HG03571 (cell line): Measurements from ENCODE around the gene KPNA5.
"Not testable (repeated sequence)": the region's sequence is repeated elsewhere in the genome, so short reads cannot be mapped to it uniquely, and the experiment has no call there.

Experiments
- ATAC-seq: cut with Tn5 transposase; IDR thresholded peaks from one replicate; pipeline ENCODE4 v1.9.1; 2021; ENCODE audit not compliant: unreplicated experiment

Gene KPNA5

DNA sequence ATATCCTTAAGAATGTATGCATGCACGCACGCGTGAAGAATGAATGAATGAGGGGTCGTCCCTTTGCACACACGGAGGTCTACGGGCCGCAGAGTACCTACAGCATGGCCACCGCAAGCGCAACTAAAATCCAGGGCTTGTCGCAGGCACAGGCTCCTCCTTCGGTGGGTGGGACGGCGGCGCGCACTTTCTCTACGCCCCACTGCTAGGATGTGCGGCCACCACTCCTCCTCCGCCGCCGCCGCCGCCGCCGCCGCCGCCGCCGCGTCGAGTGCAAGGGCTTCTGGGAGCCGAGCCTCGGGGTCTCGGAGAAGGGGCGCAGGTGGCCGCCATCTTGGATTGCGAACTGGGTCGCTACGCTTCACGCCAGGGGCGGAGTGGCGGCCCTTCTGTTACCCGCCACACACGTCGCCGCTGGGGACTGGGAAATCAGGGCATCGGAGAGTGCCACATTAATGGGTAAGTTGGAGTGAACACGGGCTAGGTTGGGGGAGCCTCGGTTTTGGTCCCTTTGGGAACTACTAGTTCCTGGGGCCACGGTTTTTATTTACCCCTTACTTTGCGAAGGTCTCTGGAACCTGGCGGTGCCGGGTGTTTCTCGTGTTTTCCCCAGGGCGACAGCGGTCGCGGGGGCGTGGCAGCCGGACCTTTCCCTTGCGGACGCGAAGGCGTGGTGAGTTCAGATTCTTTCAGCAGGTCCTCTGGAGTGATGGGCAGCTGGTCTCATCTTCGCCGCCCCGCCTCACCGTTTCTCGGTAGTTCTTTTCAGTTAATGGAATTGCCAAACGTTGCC is at the start of gene KPNA5:
TSS of gene KPNA5 (plus strand) at position 332 of the 793 bp plus-strand sequence. CDS start at position 456, 124 bp downstream.
- peak; percentile 93 for ATAC-seq

DNA sequence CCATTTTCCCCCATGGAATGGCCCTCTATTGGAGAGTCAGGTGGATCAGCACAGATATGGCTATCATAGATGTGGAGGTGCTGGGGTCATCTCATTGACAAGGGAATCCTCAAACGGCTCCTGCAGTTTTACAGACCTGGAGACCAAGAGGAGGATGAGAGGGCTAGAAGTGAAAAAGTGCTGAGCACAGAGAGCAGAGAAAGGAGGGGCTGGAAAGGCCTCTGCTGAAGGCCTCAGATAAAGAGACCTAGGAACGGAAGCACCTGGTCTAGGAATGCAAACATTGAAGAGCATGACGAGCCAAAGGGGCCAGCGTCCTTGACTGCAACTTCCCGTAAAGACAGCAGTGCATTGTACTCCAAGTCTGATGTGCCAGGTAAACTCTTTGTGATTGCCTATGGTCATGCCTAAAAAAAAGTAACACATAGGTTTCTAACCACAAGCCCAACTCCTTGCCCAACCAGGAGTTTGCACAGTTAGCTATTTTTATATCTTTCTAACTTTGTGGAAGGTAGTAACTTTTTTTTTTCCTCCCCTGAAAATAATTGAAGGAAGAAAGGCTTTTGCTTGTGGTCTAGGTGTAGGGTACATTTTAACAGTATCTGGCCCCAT is 49.5 kb upstream of the KPNA5 start:
- ATAC-seq: peak; percentile 67

DNA sequence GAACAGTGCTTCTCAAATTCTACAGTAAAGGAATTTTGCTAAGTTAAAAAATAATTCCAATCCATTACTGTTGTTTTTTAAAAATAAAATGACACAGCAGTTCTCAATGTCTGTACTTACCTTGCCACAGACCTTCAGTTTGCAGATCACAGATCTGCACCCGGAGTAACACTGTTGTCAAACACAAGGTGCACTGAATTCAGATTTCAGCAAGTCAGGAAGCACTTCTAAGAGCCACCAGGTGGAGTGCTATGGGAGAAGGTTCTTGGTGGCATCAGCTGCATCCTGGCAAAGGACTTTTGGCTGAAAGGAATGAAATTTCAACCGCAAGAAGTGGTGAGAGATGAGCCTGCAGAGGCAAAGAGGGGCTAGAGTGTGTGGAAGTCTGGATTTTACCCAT is 47.3 kb upstream of the KPNA5 start:
- no peak for ATAC-seq

DNA sequence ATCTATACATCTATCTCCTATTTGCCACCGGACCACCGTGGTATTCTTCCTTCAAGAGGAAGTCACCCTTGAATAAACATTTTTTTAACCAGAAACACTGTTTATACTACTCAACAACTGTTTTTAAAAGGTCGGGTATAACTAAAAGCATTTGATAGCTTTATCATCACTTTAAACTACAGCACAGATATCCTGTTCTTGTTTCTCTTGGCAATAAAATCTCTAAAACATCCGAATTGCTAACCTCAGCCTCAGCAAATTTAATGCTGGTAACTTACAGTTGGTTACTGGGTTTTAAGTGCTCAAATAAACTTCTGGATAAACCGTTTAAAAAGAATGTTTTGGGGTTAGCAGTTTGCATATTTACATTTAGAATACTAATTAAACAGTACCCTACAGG is 32.9 kb upstream of the KPNA5 start:
- no peak for ATAC-seq

DNA sequence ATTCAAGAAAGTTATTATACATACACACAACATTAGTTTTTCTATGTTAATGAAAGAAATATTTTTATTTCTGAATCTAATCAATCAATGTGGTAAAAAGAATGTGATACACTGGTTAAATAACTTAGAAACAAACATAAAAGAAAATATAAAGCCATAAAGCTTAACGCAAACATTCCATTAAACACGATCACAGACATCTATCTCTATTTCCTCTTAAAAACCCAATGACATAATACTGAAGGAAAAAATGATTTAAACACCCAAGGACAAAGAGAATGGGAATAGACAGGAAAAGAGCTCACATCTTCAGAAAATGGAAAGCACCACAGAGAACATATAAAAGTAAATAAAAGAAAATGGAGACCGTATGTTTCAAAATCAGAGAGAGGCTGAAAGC is 31.9 kb upstream of the KPNA5 start:
- ATAC-seq: no peak

DNA sequence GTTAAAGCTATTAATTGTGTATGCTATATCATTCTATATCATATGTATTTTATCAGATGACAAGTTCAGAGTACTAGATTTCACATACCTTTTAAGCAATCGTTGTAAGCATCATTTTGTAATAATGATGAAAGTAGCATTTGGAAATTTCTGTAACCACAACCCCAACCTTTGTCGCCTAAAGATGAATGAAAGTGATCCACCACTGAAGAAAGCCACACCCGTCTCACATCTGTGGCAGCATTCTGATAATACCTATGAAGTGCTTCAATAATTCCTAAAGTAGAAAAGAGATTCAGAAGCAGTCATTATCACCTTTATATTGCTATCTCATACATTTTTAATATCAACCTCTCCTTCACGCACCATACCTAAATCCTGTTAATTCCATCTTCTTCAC is 29.1 kb upstream of the KPNA5 start:
- no peak for ATAC-seq

DNA sequence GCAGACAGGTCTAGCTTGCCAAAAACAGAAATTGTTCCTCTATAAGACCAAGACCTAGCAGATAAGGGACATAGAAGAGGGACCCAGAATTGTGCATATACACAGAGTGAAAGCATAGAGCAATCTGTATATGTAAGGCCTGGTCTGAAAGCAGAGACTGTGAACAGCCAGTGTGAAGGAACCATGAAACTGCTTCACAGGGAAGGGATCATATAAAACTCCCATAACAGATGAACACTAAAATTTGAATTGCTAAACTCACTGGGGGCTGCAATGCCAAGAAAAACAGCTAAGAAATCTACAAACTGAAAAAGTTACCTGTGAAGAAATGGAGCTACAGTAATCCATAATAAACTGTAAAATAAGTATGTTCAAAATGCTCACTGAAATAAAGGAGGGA is 19.4 kb upstream of the KPNA5 start:
- no peak for ATAC-seq

DNA sequence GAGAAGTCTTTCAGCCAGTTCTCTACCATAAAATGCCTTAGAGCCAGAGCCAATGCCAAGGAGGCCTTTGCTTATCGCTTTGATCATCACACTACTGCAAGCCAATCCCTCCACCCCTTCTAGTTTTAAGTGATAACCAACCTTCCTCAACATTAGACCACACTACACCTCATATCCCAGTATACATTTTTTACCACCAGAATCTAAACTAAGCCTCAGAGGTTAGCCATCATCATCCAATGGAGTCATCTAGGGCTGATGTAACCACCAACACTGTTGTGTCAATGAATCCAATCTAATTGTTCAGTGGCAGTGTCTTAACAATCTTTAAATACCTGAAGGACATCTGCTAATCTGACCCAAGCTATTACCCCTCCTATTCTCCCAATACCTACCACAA is 18.8 kb upstream of the KPNA5 start:
- no peak for ATAC-seq

DNA sequence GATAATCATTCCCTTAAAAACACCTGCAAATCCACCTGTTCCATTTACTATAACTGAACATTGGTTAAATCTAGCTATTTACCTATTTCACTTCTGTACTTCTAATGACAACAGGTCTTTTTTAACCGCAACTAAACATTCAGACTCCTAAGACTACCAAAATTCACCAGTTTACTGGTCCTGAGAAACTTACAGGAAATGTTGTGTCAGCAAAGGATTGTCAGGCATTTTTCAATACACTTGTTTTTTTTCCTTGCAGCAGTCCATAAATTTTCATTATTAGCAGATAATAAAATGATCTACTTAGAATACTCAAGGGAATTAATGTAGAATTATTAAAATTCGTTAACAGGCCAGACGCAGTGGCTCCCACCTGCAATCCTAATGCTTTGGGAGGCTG is 17.7 kb upstream of the KPNA5 start:
- no peak for ATAC-seq

DNA sequence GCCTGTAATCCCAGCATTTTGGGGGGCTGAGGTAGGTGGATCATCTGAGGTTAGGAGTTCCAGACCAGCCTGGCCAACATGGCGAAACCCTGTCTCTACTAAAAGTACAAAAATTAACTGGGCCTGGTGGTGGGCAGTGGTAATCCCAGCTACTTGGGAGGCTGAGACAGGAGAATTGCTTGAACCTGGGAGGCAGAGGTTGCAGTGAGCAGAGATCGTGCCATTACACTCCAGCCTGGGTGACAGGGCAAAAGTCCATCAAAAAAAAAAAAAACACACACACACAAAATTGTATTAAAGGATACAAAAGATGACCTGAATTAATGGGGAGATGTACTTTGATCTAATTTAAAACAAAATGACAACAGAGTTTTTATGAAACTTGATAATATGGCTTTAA is 16.8 kb upstream of the KPNA5 start:
- not testable (repeated sequence) for ATAC-seq

DNA sequence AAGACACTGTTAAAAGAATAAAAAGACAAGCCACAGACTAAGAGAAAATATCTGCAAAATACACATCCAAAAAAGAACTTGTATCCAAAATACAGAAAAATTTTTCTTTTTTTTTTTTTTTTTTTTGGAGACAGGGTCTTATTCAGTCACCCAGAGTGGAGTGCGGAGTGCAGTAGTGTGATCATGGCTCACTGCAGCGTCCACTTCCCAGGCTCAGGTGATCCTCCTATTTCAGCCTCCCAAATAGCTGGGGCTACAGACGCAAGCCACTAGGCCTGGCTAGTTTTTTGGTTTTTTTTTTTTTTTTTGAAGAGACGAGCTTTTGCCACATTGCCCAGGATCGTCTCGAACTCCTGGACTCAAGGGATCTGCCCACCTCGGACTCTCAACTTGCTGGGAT is 15.5 kb upstream of the KPNA5 start:
- ATAC-seq: no peak

DNA sequence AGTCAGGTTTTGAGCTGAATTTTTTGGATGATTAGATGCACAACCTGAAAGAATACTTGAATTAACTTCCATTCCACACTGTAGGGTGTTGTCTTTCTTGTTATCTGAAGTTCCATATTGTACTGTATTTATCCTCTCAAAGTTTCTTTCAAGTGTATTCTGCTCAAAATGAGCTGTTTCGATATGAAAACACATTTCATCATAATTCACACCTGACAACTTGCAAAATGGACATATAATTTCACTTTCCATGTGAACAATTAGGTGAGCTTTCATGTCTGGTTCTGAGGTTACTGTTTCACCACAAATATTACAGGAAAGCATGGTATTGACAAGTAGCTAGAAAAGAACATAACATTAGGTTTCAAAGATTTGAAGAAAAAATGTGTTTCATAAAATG is 14.1 kb upstream of the KPNA5 start:
- ATAC-seq: no peak

DNA sequence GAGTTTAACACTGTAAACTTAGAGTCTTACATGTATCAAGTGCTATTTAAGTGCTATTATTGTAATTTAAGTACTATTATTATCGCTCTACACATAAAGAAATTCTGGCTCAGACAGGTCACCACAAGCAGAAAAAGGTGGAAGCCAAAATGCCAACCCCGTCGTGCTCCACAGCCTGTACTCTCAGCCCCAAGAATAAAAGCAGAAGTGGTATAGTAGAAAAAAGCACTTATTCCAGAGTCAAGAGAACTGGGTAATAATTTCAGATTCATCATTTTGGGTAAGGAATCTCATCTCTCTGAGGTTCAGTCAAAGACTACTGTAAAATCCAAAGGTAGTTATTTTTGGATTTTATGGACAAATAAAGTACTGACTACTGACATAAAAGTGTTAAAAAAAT is 13.4 kb upstream of the KPNA5 start:
- peak; percentile 30 for ATAC-seq

DNA sequence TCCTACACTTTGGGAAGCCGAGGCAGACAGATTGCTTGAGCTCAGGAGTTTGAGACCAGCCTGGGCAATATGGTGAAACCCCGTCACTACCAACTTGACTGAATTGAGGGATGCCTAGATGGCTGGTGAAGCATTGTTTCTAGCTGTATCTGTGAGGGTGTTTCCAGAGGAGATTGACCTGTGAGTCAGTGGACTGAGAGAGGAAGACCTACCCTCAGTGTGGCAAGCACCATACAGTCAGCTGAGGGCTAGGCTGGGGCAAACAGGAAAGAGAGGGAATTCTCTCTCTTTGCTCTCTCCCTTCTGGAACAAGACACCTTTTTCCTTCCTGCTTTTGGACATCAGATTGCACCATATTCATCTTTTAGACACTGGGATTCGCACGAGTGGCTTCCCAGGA is 8.7 kb upstream of the KPNA5 start:
- ATAC-seq: no peak

DNA sequence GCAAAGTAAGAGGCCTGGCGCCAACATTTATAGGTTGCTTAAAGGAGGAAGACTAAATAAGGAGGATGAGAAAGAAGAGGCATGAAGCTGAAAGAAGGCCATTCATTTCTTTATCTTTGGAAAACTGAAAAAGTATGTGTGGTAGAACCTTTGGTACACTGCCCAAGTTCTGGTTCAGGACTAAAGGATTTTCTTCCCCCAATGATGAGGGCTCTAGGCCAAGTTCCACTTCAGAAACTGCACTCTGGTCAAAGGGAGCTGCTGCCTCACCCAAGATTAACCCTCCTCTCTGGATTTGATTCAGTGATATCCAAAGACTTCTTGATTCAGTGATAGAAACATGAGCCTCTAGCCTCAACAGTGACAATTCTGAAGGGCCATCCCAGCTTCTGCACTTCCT is 5.0 kb upstream of the KPNA5 start:
- ATAC-seq: no peak

DNA sequence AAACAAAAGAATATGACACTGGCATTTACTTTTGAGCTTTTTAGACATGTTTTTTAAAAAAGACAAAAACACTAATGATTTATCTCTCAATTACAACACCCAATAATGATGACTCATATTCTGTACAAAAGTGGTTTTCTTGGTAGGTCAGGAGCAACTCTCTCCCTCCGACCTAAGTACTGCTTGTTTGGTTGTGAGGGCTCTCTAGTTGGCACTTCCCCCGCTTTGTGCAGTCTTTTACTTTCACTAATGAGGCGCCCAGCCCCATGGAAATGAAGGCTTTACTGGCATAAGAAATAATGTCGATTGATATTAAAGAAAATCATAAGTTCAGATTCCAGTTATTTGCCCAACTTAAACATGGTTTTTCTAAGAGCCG is 1.3 kb downstream of the KPNA5 start:
- peak; percentile 28 for ATAC-seq

DNA sequence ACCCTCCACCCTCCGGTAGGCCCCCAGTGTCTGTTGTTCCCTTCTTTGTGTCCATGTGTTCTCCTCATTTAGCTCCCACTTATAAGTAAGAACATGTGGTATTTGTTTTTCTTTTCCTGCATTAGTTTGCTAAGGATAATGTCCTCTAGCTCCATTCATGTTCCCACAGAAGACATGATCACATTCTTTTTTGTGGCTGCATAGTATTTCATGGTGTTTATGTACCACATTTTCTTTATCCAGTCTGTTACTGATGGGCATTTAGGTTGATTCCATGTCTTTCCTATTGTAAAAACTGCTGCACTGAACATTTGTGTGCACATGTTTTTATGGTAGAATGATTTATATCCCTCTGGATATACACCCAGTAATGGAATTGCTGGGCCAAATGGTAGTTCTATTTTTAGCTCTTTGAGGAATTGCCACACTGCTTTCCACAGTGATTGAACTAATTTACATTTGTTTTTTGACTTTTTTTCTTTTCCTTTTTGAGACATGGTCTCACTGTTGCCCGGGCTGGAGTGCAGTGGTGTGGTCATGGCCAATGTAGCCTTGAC is 4.5 kb downstream of the KPNA5 start:
- no peak for ATAC-seq

DNA sequence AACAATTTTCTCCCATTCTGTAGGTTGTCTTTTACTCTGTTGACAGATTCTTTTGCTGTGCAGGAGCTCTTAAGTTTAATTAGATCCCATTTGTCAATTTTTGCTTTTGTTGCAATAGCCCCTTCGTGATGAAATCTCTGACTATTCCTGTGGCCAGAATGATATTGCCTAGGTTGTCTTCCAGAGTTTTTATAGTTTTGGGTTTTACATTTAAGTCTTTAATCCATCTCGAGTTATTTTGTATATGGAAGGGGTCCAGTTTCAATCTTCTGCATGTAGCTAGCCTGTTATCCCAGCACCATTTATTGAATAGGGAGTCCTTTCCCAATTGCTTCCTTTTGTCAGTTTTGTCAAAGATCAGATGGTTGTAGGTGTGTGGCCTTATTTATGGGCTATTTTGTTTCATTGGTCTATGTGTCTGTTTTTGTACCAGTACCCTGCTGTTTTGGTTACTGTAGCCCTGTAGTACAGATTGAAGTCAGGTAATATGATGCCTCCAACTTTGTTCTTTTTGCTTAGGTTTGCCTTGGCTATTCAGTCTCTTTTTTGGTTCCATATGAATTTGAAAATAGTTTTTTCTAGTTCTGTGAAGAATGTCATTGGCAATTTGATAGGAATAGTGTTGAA is 5.6 kb downstream of the KPNA5 start:
- not testable (repeated sequence) for ATAC-seq

DNA sequence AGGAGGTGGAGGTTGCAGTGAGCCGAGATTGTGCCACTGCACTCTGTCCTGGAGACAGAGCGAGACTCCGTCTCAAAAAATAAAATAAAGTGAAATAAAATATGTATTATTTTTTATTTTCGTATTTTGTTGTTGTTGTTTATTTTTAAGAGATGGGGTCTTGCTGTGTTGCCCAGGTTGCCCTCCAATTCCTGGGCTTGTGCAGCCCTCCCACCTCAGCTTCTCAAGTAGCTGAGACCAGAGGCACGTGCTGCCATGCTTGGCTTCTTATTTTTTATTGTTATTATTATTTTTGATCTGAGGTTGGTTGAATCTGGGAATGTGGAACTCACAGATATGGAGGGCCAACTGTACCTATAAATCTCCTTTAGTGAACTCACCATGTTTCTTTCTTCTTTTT is 10.1 kb downstream of the KPNA5 start:
- ATAC-seq: no peak

DNA sequence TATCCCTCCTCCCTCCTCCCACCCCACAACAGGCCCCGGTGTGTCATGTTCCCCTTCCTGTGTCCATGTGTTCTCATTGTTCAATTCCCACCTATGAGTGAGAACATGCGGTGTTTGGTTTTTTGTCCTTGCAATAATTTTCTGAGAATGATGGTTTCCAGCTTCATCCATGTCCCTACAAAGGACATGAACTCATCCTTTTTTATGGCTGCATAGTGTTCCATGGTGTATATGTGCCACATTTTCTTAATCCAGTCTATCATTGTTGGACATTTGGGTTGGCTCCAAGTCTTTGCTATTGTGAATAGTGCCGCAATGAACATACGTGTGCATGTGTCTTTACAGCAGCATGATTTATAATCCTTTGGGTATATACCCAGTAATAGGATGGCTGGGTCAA is 11.9 kb downstream of the KPNA5 start:
- ATAC-seq: not testable (repeated sequence)

DNA sequence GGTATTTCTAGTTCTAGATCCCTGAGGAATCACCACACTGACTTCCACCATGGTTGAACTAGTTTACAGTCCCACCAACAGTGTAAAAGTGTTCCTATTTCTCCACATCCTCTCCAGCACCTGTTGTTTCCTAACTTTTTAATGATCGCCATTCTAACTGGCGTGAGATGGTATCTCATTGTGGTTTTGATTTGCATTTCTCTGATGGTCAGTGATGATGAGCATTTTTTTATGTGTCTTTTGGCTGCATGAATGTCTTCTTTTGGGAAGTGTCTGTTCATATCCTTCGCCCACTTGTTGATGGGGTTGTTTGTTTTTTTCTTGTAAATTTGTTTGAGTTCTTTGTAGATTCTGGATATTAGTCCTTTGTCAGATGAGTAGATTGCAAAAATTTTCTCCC is 12.3 kb downstream of the KPNA5 start:
- not testable (repeated sequence) for ATAC-seq

DNA sequence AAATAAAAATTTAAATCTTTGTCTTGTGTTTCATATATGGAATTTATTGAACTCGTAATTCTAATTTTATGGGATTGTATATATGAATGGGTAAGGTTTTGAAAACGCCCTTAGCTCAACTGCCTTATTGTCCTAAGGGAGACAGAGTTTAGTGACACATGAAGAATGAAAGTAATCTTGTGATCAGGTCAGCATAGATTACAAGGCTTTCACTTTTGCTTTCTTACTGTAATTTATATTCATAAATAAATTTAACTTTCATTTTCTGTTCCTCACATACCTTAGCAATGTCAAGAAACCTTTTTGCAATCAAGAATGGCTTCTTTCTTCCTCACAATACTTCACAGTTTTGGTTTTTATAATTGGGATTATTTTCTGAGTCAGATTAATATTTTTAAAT is 14.4 kb downstream of the KPNA5 start:
- ATAC-seq: peak; percentile 90
